ENCODE measurements around the gene CAPRIN2. TPM values are rescaled to one million over a fixed set of nuclear protein-coding genes. Genes with fewer than 3 reads are reported as not detected.

CAPRIN2 gene
- total RNA-seq, 4 donors from 2014 or later: 22.5 to 40.3 (median 31.7) TPM

Other genes starting within 250 kb of the CAPRIN2 start
- gene IPO8, start 59.1 kb downstream of the CAPRIN2 start, total RNA-seq: 10 to 100 TPM; 27.7 to 51.5 (median 38.9) TPM
- gene TSPAN11, start 171.8 kb upstream of the CAPRIN2 start, total RNA-seq: 1 to 10 TPM in 1 of 4 donors, under 1 TPM in 2, not detected in 1; 0.19 to 1.4 (median 0.22) TPM

All from subcutaneous adipose tissue (tissue), 4 donors.